A673 (cell line): ENCODE data around the gene SULT2A1.

Source experiments
- EZH2 ChIP-seq: fragments of 200-600 bp; sonication (generic); IDR thresholded peaks from 2 replicates; pipeline ENCODE4 v1.6.1; 2017; ENCODE audit warnings: borderline replicate concordance, low read depth, mild to moderate bottlenecking, mixed read lengths, antibody characterized with exemption, low read length; ENCODE audit not compliant: poor library complexity, severe bottlenecking
- TF ChIP-seq, protein P1 (sequence below): fragments of 300-800, 200-600 bp; sonication (generic); conservative IDR thresholded peaks from 2 replicates; pipeline ENCODE4 v1.5.1; 2017; ENCODE audit warnings: low read depth, mild to moderate bottlenecking, antibody characterized with exemption, low read length, moderate library complexity, mixed read lengths

DNA sequence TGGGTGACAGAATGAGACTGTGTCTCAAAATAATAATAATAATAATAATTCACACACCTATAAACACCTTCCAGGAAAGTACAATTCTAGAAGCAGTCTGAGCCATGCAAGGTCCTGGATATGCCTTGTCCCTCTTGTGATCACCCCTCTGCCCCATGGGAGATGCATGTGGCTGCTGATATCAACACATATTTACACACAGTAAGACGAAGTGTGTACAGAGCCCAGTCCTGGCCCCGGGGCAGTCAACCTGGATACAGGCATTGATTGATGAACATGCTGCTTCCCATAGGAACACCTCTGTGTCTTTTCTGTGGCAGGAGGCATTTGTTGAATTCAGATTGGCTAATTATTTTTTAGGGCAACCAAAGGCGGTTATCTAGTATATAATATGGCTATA is 3.2 kb downstream of the SULT2A1 start:
- TF ChIP-seq, protein P1, sequence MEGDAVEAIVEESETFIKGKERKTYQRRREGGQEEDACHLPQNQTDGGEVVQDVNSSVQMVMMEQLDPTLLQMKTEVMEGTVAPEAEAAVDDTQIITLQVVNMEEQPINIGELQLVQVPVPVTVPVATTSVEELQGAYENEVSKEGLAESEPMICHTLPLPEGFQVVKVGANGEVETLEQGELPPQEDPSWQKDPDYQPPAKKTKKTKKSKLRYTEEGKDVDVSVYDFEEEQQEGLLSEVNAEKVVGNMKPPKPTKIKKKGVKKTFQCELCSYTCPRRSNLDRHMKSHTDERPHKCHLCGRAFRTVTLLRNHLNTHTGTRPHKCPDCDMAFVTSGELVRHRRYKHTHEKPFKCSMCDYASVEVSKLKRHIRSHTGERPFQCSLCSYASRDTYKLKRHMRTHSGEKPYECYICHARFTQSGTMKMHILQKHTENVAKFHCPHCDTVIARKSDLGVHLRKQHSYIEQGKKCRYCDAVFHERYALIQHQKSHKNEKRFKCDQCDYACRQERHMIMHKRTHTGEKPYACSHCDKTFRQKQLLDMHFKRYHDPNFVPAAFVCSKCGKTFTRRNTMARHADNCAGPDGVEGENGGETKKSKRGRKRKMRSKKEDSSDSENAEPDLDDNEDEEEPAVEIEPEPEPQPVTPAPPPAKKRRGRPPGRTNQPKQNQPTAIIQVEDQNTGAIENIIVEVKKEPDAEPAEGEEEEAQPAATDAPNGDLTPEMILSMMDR = no peak
- no peak for TF ChIP-seq EZH2
